HepG2 (cell line): ENCODE results near the gene BAG3. TPM values are rescaled to one million over a fixed set of nuclear protein-coding genes. Genes with fewer than 3 reads are reported as not detected.
A peak's percentile ranks its signal among the peaks of the same experiment; 100 is the strongest.

Source experiments
- ARNT2 ChIP-seq: sonication (generic); formaldehyde crosslinking; IDR thresholded peaks from 2 replicates; pipeline ENCODE4 v1.8.0; 2022; ENCODE audit warnings: mild to moderate bottlenecking, low read depth, missing genetic modification reagents, moderate library complexity
- ARNTL ChIP-seq: sonication (generic); formaldehyde crosslinking; IDR thresholded peaks from 2 replicates; pipeline ENCODE4 v1.4.0; 2020; ENCODE audit warnings: mild to moderate bottlenecking, missing genetic modification reagents
- HNRNPLL ChIP-seq: fragments of 200-400 bp; formaldehyde crosslinking; IDR thresholded peaks from 2 replicates; pipeline ENCODE4 v1.6.1; 2017; ENCODE audit warnings: mild to moderate bottlenecking, low read depth, low read length; ENCODE audit not compliant: poor library complexity, severe bottlenecking
- ISL2 ChIP-seq: sonication (generic); formaldehyde crosslinking; IDR thresholded peaks from 2 replicates; pipeline ENCODE4 v1.5.0; 2020; ENCODE audit warnings: missing genetic modification reagents
- MEIS1 ChIP-seq: sonication (generic); formaldehyde crosslinking; IDR thresholded peaks from 2 replicates; pipeline ENCODE4 v1.9.0; 2021; ENCODE audit warnings: mild to moderate bottlenecking, missing genetic modification reagents, moderate library complexity, borderline replicate concordance
- NR2C2 ChIP-seq: sonication (generic); formaldehyde crosslinking; IDR thresholded peaks from 2 replicates; pipeline ENCODE4 v1.4.0; 2020; ENCODE audit warnings: missing genetic modification reagents, mild to moderate bottlenecking, moderate library complexity, borderline replicate concordance
- PCBP2 ChIP-seq: fragments of 200-400 bp; formaldehyde crosslinking; optimal IDR thresholded peaks from 2 replicates; pipeline ENCODE3; 2018; ENCODE audit warnings: low read length, low read depth; ENCODE audit not compliant: poor library complexity, severe bottlenecking
- REPIN1 ChIP-seq: sonication (generic); formaldehyde crosslinking; IDR thresholded peaks from 2 replicates; pipeline ENCODE4 v1.8.0; 2022; ENCODE audit warnings: missing genetic modification reagents, low read depth, mild to moderate bottlenecking, borderline replicate concordance
- SMC3 ChIP-seq: IDR thresholded peaks from 2 replicates; pipeline ENCODE4 v1.6.1; 2011; ENCODE audit warnings: low read length, improper control_type of control experiment
- SP4 ChIP-seq: sonication (generic); formaldehyde crosslinking; IDR thresholded peaks from 2 replicates; pipeline ENCODE4 v1.8.1; 2023; ENCODE audit warnings: mild to moderate bottlenecking, missing genetic modification reagents
- TGIF2 ChIP-seq: IDR thresholded peaks from 2 replicates; pipeline ENCODE4 v1.6.1; 2016; ENCODE audit warnings: control low read depth, missing compliant biosample characterization
- ZNF354B ChIP-seq: sonication (generic); formaldehyde crosslinking; IDR thresholded peaks from 2 replicates; pipeline ENCODE4 v1.8.0; 2022; ENCODE audit warnings: mild to moderate bottlenecking, missing genetic modification reagents
- ZNF383 ChIP-seq: sonication (generic); formaldehyde crosslinking; IDR thresholded peaks from 2 replicates; pipeline ENCODE4 v1.4.0; 2020; ENCODE audit warnings: missing genetic modification reagents, mild to moderate bottlenecking, borderline replicate concordance
- ZNF460 ChIP-seq: sonication (generic); formaldehyde crosslinking; IDR thresholded peaks from 2 replicates; pipeline ENCODE4 v1.5.1; 2020; ENCODE audit warnings: missing genetic modification reagents, mild to moderate bottlenecking, borderline replicate concordance
- ZNF572 ChIP-seq: sonication (generic); formaldehyde crosslinking; IDR thresholded peaks from 2 replicates; pipeline ENCODE4 v1.5.1; 2020; ENCODE audit warnings: mild to moderate bottlenecking, missing genetic modification reagents
- ZNF709 ChIP-seq: sonication (generic); formaldehyde crosslinking; IDR thresholded peaks from 2 replicates; pipeline ENCODE4 v1.5.0; 2020; ENCODE audit warnings: mild to moderate bottlenecking, missing genetic modification reagents
- ZNF713 ChIP-seq: sonication (generic); formaldehyde crosslinking; IDR thresholded peaks from 2 replicates; pipeline ENCODE4 v1.4.0; 2020; ENCODE audit warnings: mild to moderate bottlenecking, missing genetic modification reagents
- ZNF777 ChIP-seq: sonication (generic); formaldehyde crosslinking; IDR thresholded peaks from 2 replicates; pipeline ENCODE4 v1.4.0; 2020; ENCODE audit warnings: missing genetic modification reagents
- ZNF782 ChIP-seq: sonication (generic); formaldehyde crosslinking; IDR thresholded peaks from 2 replicates; pipeline ENCODE4 v1.4.0; 2020; ENCODE audit warnings: missing genetic modification reagents, mild to moderate bottlenecking, borderline replicate concordance
- ZNF816 ChIP-seq: sonication (generic); formaldehyde crosslinking; IDR thresholded peaks from 2 replicates; pipeline ENCODE4 v1.8.0; 2022; ENCODE audit warnings: missing genetic modification reagents, mild to moderate bottlenecking, borderline replicate concordance
- ZSCAN12 ChIP-seq: sonication (generic); formaldehyde crosslinking; IDR thresholded peaks from 2 replicates; pipeline ENCODE4 v1.9.0; 2021; ENCODE audit warnings: mild to moderate bottlenecking, missing genetic modification reagents
- polyA plus RNA-seq, 8 experiments: library from polyadenylated mRNA; depleted of rRNA in 3 of 8; stranded (reverse) in 7 of 8; unstranded in 1 of 8; fragments of >200 nt; fragmentation: Illumina TruSeq in 4 of 8; extraction: Trizol in 4 of 8; gene quantifications; 2 replicates each; pipeline versions ENCODE4 v1.2.1 to v1.2.3, GENCODE V29; 2011 to 2016; ENCODE audit warnings: low read depth in 4 of 8, missing spikeins in 1 of 8, mixed read lengths in 1 of 8; ENCODE audit not compliant: insufficient read depth in 1 of 8
- total RNA-seq, 5 experiments: library from RNA; depleted of rRNA; stranded (reverse); fragments of >200 nt; fragmentation: Illumina TruSeq; extraction: Trizol; gene quantifications; 2 replicates each; pipeline ENCODE4 v1.2.3, GENCODE V29; 2016; ENCODE audit warnings: low read depth in 1 of 5
- TF ChIP-seq, protein P1 (sequence below): sonication (generic); formaldehyde crosslinking; IDR thresholded peaks from 2 replicates; pipeline ENCODE4 v1.4.0; 2020; ENCODE audit warnings: missing genetic modification reagents
- TF ChIP-seq, protein P2 (sequence below): sonication (generic); formaldehyde crosslinking; conservative IDR thresholded peaks from 2 replicates; pipeline ENCODE4 v1.4.0; 2020; ENCODE audit warnings: mild to moderate bottlenecking, missing genetic modification reagents, moderate library complexity
- TF ChIP-seq, protein P3 (sequence below): sonication (generic); IDR thresholded peaks from 2 replicates; pipeline ENCODE4 v1.6.1; 2016; ENCODE audit warnings: low read depth, borderline replicate concordance

BAG3 gene
- total and polyA plus RNA-seq, 2 of the 13 experiments (the other 11 are each of a cell fraction or from before 2014, with no cell fraction given), result 2.9 to 6.7 TPM

DNA sequence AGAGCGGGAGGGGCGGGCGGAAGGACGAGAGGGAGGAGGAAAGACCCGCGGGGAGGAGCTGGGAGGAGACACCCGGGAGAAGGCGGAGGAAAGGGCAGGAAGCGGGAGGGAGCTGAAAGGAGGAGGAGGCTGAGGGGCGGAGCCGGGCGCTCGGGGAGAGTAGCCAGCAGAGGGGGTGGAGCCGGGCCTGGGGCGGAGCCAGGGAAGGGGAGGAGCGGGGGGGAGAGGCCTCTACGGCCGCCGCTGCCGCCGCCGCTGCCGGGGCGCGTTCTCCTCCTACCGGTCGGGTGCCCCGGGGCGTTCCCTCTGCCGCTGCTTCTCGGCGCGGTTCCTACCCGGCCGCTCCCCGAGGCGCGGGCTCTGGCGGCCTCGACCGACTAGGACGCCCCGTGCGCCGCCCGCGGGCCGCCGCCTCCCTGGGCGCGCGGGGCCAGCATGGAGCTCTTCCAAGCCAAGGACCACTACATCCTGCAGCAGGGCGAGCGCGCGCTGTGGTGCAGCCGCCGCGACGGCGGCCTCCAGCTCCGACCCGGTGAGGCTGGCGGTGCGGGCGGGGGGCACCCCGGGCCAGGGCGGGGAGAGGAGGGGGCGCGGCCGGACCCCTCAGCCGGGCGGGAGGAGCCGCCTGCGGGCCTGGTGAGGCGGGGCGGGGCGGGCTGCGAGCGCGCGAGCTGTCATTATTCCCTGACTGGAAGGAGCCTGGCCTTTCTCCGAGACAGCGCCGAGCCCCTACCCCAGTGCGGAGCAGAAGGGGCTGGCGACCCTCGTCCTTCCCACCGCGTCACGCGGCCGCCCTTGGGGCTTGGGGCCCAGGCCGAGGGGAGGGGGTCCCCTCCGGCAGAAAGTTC, 74.9 kb downstream of the BAG3 start, which contains the start of gene INPP5F (continued):
- TF ChIP-seq REPIN1 (CRISPR knock-in tag) (0 out of 2 replicates have a peak, but pooled peaks have one; percentile 7), NR2C2 (CRISPR knock-in tag) (0 out of 2 replicates have a peak, but pooled peaks have one; percentile 10), ISL2 (CRISPR knock-in tag) (peak; percentile 5; the same call in 1 of the 2 replicates), ARNTL (CRISPR knock-in tag) (0 out of 2 replicates have a peak, but pooled peaks have one; percentile 13), ZNF709 (0 out of 2 replicates have a peak, but pooled peaks have one; percentile 6), TGIF2 (CRISPR knock-in tag) (0 out of 2 replicates have a peak, but pooled peaks have one; percentile 55), ZSCAN12 (CRISPR knock-in tag) (no peak), SMC3 (no peak), ZNF354B (CRISPR knock-in tag) (no peak), HNRNPLL (peak; percentile 71), PCBP2 (no peak), SP4 (CRISPR knock-in tag) (peak; percentile 81), ZNF460 (peak; percentile 43; the same call in 1 of the 2 replicates), ZNF383 (CRISPR knock-in tag) (no peak), MEIS1 (no peak), ZNF713 (CRISPR knock-in tag) (no peak), ARNT2 (CRISPR knock-in tag) (0 out of 2 replicates have a peak, but pooled peaks have one; percentile 30), ZNF572 (CRISPR knock-in tag) (no peak), ZNF777 (CRISPR knock-in tag) (peak; percentile 24; the same call in 1 of the 2 replicates), ZNF816 (CRISPR knock-in tag) (peak; percentile 65; the same call in 1 of the 2 replicates), ZNF782 (CRISPR knock-in tag) (no peak)
- TF ChIP-seq, protein P1, sequence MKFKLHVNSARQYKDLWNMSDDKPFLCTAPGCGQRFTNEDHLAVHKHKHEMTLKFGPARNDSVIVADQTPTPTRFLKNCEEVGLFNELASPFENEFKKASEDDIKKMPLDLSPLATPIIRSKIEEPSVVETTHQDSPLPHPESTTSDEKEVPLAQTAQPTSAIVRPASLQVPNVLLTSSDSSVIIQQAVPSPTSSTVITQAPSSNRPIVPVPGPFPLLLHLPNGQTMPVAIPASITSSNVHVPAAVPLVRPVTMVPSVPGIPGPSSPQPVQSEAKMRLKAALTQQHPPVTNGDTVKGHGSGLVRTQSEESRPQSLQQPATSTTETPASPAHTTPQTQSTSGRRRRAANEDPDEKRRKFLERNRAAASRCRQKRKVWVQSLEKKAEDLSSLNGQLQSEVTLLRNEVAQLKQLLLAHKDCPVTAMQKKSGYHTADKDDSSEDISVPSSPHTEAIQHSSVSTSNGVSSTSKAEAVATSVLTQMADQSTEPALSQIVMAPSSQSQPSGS (CRISPR knock-in tag), result no peak; the same call in 1 of the 2 replicates
- TF ChIP-seq, protein P2, sequence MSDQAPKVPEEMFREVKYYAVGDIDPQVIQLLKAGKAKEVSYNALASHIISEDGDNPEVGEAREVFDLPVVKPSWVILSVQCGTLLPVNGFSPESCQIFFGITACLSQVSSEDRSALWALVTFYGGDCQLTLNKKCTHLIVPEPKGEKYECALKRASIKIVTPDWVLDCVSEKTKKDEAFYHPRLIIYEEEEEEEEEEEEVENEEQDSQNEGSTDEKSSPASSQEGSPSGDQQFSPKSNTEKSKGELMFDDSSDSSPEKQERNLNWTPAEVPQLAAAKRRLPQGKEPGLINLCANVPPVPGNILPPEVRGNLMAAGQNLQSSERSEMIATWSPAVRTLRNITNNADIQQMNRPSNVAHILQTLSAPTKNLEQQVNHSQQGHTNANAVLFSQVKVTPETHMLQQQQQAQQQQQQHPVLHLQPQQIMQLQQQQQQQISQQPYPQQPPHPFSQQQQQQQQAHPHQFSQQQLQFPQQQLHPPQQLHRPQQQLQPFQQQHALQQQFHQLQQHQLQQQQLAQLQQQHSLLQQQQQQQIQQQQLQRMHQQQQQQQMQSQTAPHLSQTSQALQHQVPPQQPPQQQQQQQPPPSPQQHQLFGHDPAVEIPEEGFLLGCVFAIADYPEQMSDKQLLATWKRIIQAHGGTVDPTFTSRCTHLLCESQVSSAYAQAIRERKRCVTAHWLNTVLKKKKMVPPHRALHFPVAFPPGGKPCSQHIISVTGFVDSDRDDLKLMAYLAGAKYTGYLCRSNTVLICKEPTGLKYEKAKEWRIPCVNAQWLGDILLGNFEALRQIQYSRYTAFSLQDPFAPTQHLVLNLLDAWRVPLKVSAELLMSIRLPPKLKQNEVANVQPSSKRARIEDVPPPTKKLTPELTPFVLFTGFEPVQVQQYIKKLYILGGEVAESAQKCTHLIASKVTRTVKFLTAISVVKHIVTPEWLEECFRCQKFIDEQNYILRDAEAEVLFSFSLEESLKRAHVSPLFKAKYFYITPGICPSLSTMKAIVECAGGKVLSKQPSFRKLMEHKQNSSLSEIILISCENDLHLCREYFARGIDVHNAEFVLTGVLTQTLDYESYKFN (CRISPR knock-in tag), result peak; percentile 10; the same call in 1 of the 2 replicates
- TF ChIP-seq, protein P3, sequence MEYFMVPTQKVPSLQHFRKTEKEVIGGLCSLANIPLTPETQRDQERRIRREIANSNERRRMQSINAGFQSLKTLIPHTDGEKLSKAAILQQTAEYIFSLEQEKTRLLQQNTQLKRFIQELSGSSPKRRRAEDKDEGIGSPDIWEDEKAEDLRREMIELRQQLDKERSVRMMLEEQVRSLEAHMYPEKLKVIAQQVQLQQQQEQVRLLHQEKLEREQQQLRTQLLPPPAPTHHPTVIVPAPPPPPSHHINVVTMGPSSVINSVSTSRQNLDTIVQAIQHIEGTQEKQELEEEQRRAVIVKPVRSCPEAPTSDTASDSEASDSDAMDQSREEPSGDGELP, result no peak
